Mesendoderm (in vitro differentiated cells): ENCODE results near the gene KRT73.

ENCODE experiments used
- DNase-seq: peaks from one replicate; pipeline ENCODE4 v3.0.0; 2013
- H2AK5ac ChIP-seq: 2 replicates; pipeline ENCODE4 v1.6.1; 2013; ENCODE audit warnings: low read length, inconsistent platforms
- H2BK120ac ChIP-seq: 2 replicates; pipeline ENCODE4 v1.6.1; 2013; ENCODE audit warnings: low read depth, mild to moderate bottlenecking, low read length, moderate library complexity, mixed read lengths
- H2BK15ac ChIP-seq: replicated peaks from 2 replicates; pipeline ENCODE4 v1.6.1; 2013; ENCODE audit warnings: low read depth, mild to moderate bottlenecking, moderate library complexity
- H2BK5ac ChIP-seq: 2 replicates; pipeline ENCODE4 v1.6.1; 2013; ENCODE audit warnings: low read length, inconsistent platforms
- H3K18ac ChIP-seq: 2 replicates; pipeline ENCODE4 v1.6.1; 2013; ENCODE audit warnings: mild to moderate bottlenecking, low read length, mixed read lengths
- H3K23ac ChIP-seq: one replicate; pipeline ENCODE4 v1.6.1; 2013; ENCODE audit warnings: low read length
- H3K27ac ChIP-seq: 2 replicates; pipeline ENCODE4 v1.5.1; 2013; ENCODE audit warnings: low read depth, mild to moderate bottlenecking, inconsistent platforms, low read length, moderate library complexity
- H3K27me3 ChIP-seq: 2 replicates; pipeline ENCODE4 v1.6.1; 2013; ENCODE audit warnings: low read length, control low read depth, mild to moderate bottlenecking, inconsistent platforms; ENCODE audit not compliant: insufficient read depth, poor library complexity
- H3K36me3 ChIP-seq: 2 replicates; pipeline ENCODE4 v1.6.1; 2013; ENCODE audit warnings: low read length, inconsistent platforms; ENCODE audit not compliant: control insufficient read depth, insufficient read depth
- H3K4ac ChIP-seq: one replicate; pipeline ENCODE4 v1.6.1; 2013; ENCODE audit warnings: low read depth, mild to moderate bottlenecking, low read length, moderate library complexity
- H3K4me1 ChIP-seq: 2 replicates; pipeline ENCODE4 v1.6.1; 2013; ENCODE audit warnings: low read depth, low read length, inconsistent platforms; ENCODE audit not compliant: control insufficient read depth
- H3K4me2 ChIP-seq: 2 replicates; pipeline ENCODE4 v1.6.1; 2013; ENCODE audit warnings: low read length
- H3K4me3 ChIP-seq: 2 replicates; pipeline ENCODE4 v1.5.1; 2013; ENCODE audit warnings: mild to moderate bottlenecking, low read length
- H3K56ac ChIP-seq: one replicate; pipeline ENCODE4 v1.6.1; 2013; ENCODE audit warnings: low read length
- H3K79me1 ChIP-seq: 2 replicates; pipeline ENCODE4 v1.6.1; 2013; ENCODE audit warnings: low read length, inconsistent platforms
- H3K79me2 ChIP-seq: 2 replicates; pipeline ENCODE4 v1.6.1; 2013; ENCODE audit warnings: mild to moderate bottlenecking, low read length; ENCODE audit not compliant: control insufficient read depth, insufficient read depth
- H3K9ac ChIP-seq: 2 replicates; pipeline ENCODE4 v1.6.1; 2013; ENCODE audit warnings: low read length, inconsistent platforms
- H4K5ac ChIP-seq: one replicate; pipeline ENCODE4 v1.6.1; 2013; ENCODE audit warnings: low read length
- H4K8ac ChIP-seq: one replicate; pipeline ENCODE4 v1.6.1; 2013; ENCODE audit warnings: low read depth, mild to moderate bottlenecking, control low read depth, low read length, moderate library complexity
- WGBS: extraction: QIAGEN DNeasy Blood & Tissue Kit; methylation state at CpG from one replicate; pipeline ENCODE4 v1.1.7; 2013; ENCODE audit warnings: low lambda C conversion rate, missing lambda C conversion rate; ENCODE audit not compliant: insufficient coverage; ENCODE audit errors: extremely low coverage; 5-methylcytosine and 5-hydroxymethylcytosine counted together

The KRT73 gene

GRCh38 chr12:52658196-52658595 is 39.8 kb upstream of the KRT73 start:
- no peaks in the 10 kb centered on the region for H3K79me2 ChIP-seq
- H3K79me1 ChIP-seq, result no peaks in the 10 kb centered on the region
- H3K4me2 ChIP-seq, result no peak overlapping the region
- no peak overlapping the region for H3K4me3 ChIP-seq
- no peak overlapping the region for H3K9ac ChIP-seq
- no peak overlapping the region for H3K4ac ChIP-seq
- no peak overlapping the region for H3K18ac ChIP-seq
- H3K27me3 ChIP-seq, result no peaks in the 10 kb centered on the region
- H2BK5ac ChIP-seq, result no peak overlapping the region
- no peak overlapping the region for H2BK15ac ChIP-seq
- no peak overlapping the region for H2AK5ac ChIP-seq
- no peak overlapping the region for H4K8ac ChIP-seq
- no peaks in the 10 kb centered on the region for H3K4me1 ChIP-seq
- H3K56ac ChIP-seq, result no peak overlapping the region
- H4K5ac ChIP-seq, result no peak overlapping the region
- no peak overlapping the region for H2BK120ac ChIP-seq
- WGBS, result no CpG with 5 or more reads among the region's 4 CpGs
- H3K27ac ChIP-seq, result no peak overlapping the region
- DNase-seq, result no peak
- H3K23ac ChIP-seq, result no peak overlapping the region
- H3K36me3 ChIP-seq, result no peaks in the 10 kb centered on the region

- Histone ChIP-seq H2BK15ac (no peak overlapping the region), H2BK5ac (no peak overlapping the region), H3K27ac (no peak overlapping the region), H3K56ac (no peak overlapping the region), H3K79me1 (no peaks in the 10 kb centered on the region), H3K4ac (no peak overlapping the region), H3K9ac (no peak overlapping the region), H3K18ac (no peak overlapping the region), H4K5ac (no peak overlapping the region), H4K8ac (no peak overlapping the region), H3K27me3 (no peaks in the 10 kb centered on the region), H3K4me2 (no peak overlapping the region), H3K36me3 (no peaks in the 10 kb centered on the region), H3K4me3 (no peak overlapping the region), H2AK5ac (no peak overlapping the region), H2BK120ac (no peak overlapping the region), H3K79me2 (no peaks in the 10 kb centered on the region), H3K4me1 (no peaks in the 10 kb centered on the region), H3K23ac (no peak overlapping the region)
- no CpG with 5 or more reads among the region's 6 CpGs for WGBS
- no peak for DNase-seq
These were observed 39.0 kb upstream of the KRT73 start for GRCh38 chr12:52657250-52657902.

- Histone ChIP-seq H2BK5ac (no peak overlapping the region), H3K27me3 (no peaks in the 10 kb centered on the region), H3K36me3 (no peaks in the 10 kb centered on the region), H2BK15ac (no peak overlapping the region), H3K79me2 (no peaks in the 10 kb centered on the region), H3K18ac (no peak overlapping the region), H4K5ac (no peak overlapping the region), H3K9ac (no peak overlapping the region), H2BK120ac (no peak overlapping the region), H3K23ac (no peak overlapping the region), H3K4me3 (no peak overlapping the region), H2AK5ac (no peak overlapping the region), H3K4me2 (no peak overlapping the region), H3K4ac (no peak overlapping the region), H3K4me1 (no peaks in the 10 kb centered on the region), H3K56ac (no peak overlapping the region), H3K79me1 (no peaks in the 10 kb centered on the region), H4K8ac (no peak overlapping the region), H3K27ac (no peak overlapping the region)
- WGBS, result no CpG with 5 or more reads among the region's 4 CpGs
- no peak for DNase-seq
These were observed 38.3 kb upstream of the KRT73 start for GRCh38 chr12:52656616-52657015.

- no peak for DNase-seq
- H3K36me3 ChIP-seq, result no peaks in the 10 kb centered on the region
- H4K8ac ChIP-seq, result no peak overlapping the region
- H3K4me2 ChIP-seq, result no peak overlapping the region
- no peak overlapping the region for H3K23ac ChIP-seq
- no peak overlapping the region for H3K56ac ChIP-seq
- no peak overlapping the region for H2AK5ac ChIP-seq
- no peak overlapping the region for H2BK5ac ChIP-seq
- H3K79me1 ChIP-seq, result no peaks in the 10 kb centered on the region
- H3K27me3 ChIP-seq, result no peaks in the 10 kb centered on the region
- H3K79me2 ChIP-seq, result no peaks in the 10 kb centered on the region
- no peak overlapping the region for H3K4me3 ChIP-seq
- H3K4ac ChIP-seq, result no peak overlapping the region
- H3K4me1 ChIP-seq, result no peaks in the 10 kb centered on the region
- H3K9ac ChIP-seq, result no peak overlapping the region
- no CpG with 5 or more reads among the region's 8 CpGs for WGBS
- no peak overlapping the region for H3K27ac ChIP-seq
- H2BK120ac ChIP-seq, result no peak overlapping the region
- no peak overlapping the region for H3K18ac ChIP-seq
- no peak overlapping the region for H4K5ac ChIP-seq
- no peak overlapping the region for H2BK15ac ChIP-seq
These were observed 37.4 kb upstream of the KRT73 start for GRCh38 chr12:52655720-52656124.

GRCh38 chr12:52655251-52655650 is 36.9 kb upstream of the KRT73 start:
- DNase-seq, result no peak
- H3K4me1 ChIP-seq, result no peaks in the 10 kb centered on the region

GRCh38 chr12:52651726-52652261 is 33.4 kb upstream of the KRT73 start, which contains the start of gene KRT2:
Gene KRT2, minus strand, starts transcription at chr12:52652211. Its CDS starts 69 bp downstream, at chr12:52652142.
- Histone ChIP-seq H4K8ac (no peak within 1 kb of the TSS), H3K4me1 (no peaks in the 10 kb centered on the region), H2BK15ac (no peak within 1 kb of the TSS), H3K9ac (no peak within 1 kb of the TSS), H3K56ac (no peak within 1 kb of the TSS), H3K36me3 (no peaks in the 10 kb centered on the region), H3K4me2 (no peak within 1 kb of the TSS), H2BK5ac (no peak within 1 kb of the TSS), H3K18ac (no peak within 1 kb of the TSS), H4K5ac (no peak within 1 kb of the TSS), H2AK5ac (no peak within 1 kb of the TSS), H3K27me3 (no peaks in the 10 kb centered on the region), H2BK120ac (no peak within 1 kb of the TSS), H3K23ac (no peak within 1 kb of the TSS), H3K27ac (no peak within 1 kb of the TSS), H3K79me1 (no peaks in the 10 kb centered on the region), H3K79me2 (no peaks in the 10 kb centered on the region), H3K4ac (no peak within 1 kb of the TSS), H3K4me3 (no peak within 1 kb of the TSS)
- WGBS, result no CpG with 5 or more reads among the region's 16 CpGs
- DNase-seq, result no peak

More at GRCh38 chr12:52655251-52655650, 36.9 kb upstream of the KRT73 start:
- Histone ChIP-seq H2BK15ac (no peak overlapping the region), H3K18ac (no peak overlapping the region), H4K5ac (no peak overlapping the region), H3K79me2 (no peaks in the 10 kb centered on the region), H3K36me3 (no peaks in the 10 kb centered on the region), H3K27ac (no peak overlapping the region), H3K4me3 (no peak overlapping the region), H3K23ac (no peak overlapping the region), H3K9ac (no peak overlapping the region), H3K27me3 (no peaks in the 10 kb centered on the region), H3K79me1 (no peaks in the 10 kb centered on the region), H2AK5ac (no peak overlapping the region), H3K56ac (no peak overlapping the region), H2BK5ac (no peak overlapping the region), H4K8ac (no peak overlapping the region), H3K4me2 (no peak overlapping the region), H3K4ac (no peak overlapping the region), H2BK120ac (no peak overlapping the region)
- no CpG with 5 or more reads among the region's 6 CpGs for WGBS
